ELF-1 (cell line): ENCODE measurements around the gene PON3.

Experiments used
- DNase-seq: peaks from one replicate; pipeline ENCODE4 v3.0.0-alpha.2; 2016; ENCODE audit warnings: low read depth, low spot score

Gene PON3

GRCh38 chr7:95396136-95397032 is at the start of gene PON3:
PON3 (minus strand) TSS chr7:95396375; CDS start chr7:95396350, 25 bp downstream.
- DNase-seq = peak; percentile 85

GRCh38 chr7:95444796-95445195 is 48.6 kb upstream of the PON3 start:
- no peak for DNase-seq

GRCh38 chr7:95441042-95441823 is 45.1 kb upstream of the PON3 start:
- no peak for DNase-seq

GRCh38 chr7:95440394-95441038 is 44.3 kb upstream of the PON3 start:
- DNase-seq = no peak

- no peak for DNase-seq
These were observed 40.2 kb upstream of the PON3 start for GRCh38 chr7:95436407-95436806.

GRCh38 chr7:95435422-95435780 is 39.2 kb upstream of the PON3 start:
- no peak for DNase-seq

GRCh38 chr7:95434557-95435421 is 38.6 kb upstream of the PON3 start, which contains the start of gene PON2:
PON2 (minus strand) TSS chr7:95435028; CDS start chr7:95434951, 77 bp downstream.
- peak; percentile 90 for DNase-seq

- DNase-seq = no peak
These were observed 37.9 kb upstream of the PON3 start for GRCh38 chr7:95433952-95434556.

- no peak for DNase-seq
These were observed 37.0 kb upstream of the PON3 start for GRCh38 chr7:95433129-95433528.

- DNase-seq = no peak
These were observed 36.4 kb upstream of the PON3 start for GRCh38 chr7:95432606-95433005.

- DNase-seq = no peak
These were observed 34.7 kb upstream of the PON3 start for GRCh38 chr7:95430864-95431263.

GRCh38 chr7:95429241-95429990 is 33.2 kb upstream of the PON3 start:
- DNase-seq = no peak

GRCh38 chr7:95427914-95428516 is 31.8 kb upstream of the PON3 start:
- no peak for DNase-seq

GRCh38 chr7:95427166-95427565 is 31.0 kb upstream of the PON3 start:
- DNase-seq = no peak

- no peak for DNase-seq
These were observed 29.5 kb upstream of the PON3 start for GRCh38 chr7:95425694-95426093.

- no peak for DNase-seq
These were observed 28.5 kb upstream of the PON3 start for GRCh38 chr7:95424716-95425115.

GRCh38 chr7:95421847-95422444 is 25.8 kb upstream of the PON3 start:
- DNase-seq = no peak

GRCh38 chr7:95421000-95421846 is 25.0 kb upstream of the PON3 start:
- DNase-seq = no peak
